Forelimb muscle (tissue), 1 donor: ENCODE data around the gene SNAP23. TPM values are rescaled to one million over a fixed set of nuclear protein-coding genes. Genes with fewer than 3 reads are reported as not detected.

Experiments
- DNase-seq: peaks from one replicate; pipeline ENCODE4 v3.0.0-alpha.2; 2013; ENCODE audit warnings: low read depth
- polyA plus RNA-seq: library from polyadenylated mRNA; unstranded; fragments of 120-200 nt; gene quantifications from one replicate; pipeline ENCODE4 v1.2.1, GENCODE V29; 2013; ENCODE audit not compliant: insufficient read length

SNAP23 gene
- polyA plus RNA-seq, 1 donor = 57.2 TPM

- no peak for DNase-seq
These were observed 63.3 kb downstream of the SNAP23 start for GRCh38 chr15:42558739-42559138.

- DNase-seq = peak; percentile 93
These were observed 80.0 kb downstream of the SNAP23 start, which contains the start of gene STARD9 for GRCh38 chr15:42575188-42576039. STARD9 (plus strand) TSS chr15:42575606; CDS start chr15:42575716, 110 bp downstream.

GRCh38 chr15:42576040-42576594, 80.7 kb downstream of the SNAP23 start:
- DNase-seq = no peak

GRCh38 chr15:42576776-42577175, 81.3 kb downstream of the SNAP23 start:
- DNase-seq = no peak

GRCh38 chr15:42577514-42578031, 82.1 kb downstream of the SNAP23 start:
- DNase-seq = peak; percentile 52

- no peak for DNase-seq
These were observed 83.6 kb downstream of the SNAP23 start for GRCh38 chr15:42578984-42579537.

GRCh38 chr15:42581272-42581730, 85.9 kb downstream of the SNAP23 start:
- no peak for DNase-seq

Other genes with a start within 250 kb of the SNAP23 start
- gene GANC, start 222.4 kb upstream of the SNAP23 start, polyA plus RNA-seq = 14.9 TPM
- 38.0 TPM for gene TMEM87A, start 222.2 kb upstream of the SNAP23 start, polyA plus RNA-seq
- gene CAPN3, start 136.1 kb upstream of the SNAP23 start, polyA plus RNA-seq = 495 TPM
- gene ZNF106, start 4.5 kb upstream of the SNAP23 start, polyA plus RNA-seq = 239 TPM
- 14.3 TPM for gene LRRC57, start 53.2 kb downstream of the SNAP23 start, polyA plus RNA-seq
- gene HAUS2, start 53.2 kb downstream of the SNAP23 start, polyA plus RNA-seq = 14.5 TPM
- 18.3 TPM for gene STARD9, start 80.0 kb downstream of the SNAP23 start, polyA plus RNA-seq
- 16.0 TPM for gene CDAN1, start 241.5 kb downstream of the SNAP23 start, polyA plus RNA-seq